ENCODE data around the gene FBXL13.
"Not testable (repeated sequence)": the region's sequence is repeated elsewhere in the genome, so short reads cannot be mapped to it uniquely, and the experiment has no call there.

FBXL13 gene

GRCh38 chr7:102873470-102874165 lies 201.0 kb downstream of the FBXL13 start:
- DNase-seq (ENCODE audit: insufficient read length, low spot score): no peak
- no peak for FAIRE-seq

DNA sequence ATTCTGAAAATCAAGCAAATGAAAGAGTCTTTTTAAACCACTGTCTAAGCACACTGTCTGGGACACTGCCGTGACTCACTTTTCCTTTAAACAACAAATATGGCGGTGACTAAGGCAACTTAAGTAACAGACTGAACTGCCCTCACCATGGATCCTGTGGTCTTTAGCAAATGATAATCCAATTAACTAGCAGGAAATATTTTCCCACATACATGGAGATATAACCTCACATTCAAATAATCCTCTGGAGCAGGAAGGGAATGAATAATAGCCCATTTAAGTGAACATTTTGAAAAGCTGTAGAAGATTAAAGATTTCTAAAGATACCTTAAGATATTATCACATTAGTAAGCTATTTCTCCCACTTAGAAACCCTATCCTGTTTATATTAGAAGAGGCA lies 202.1 kb downstream of the FBXL13 start:
- no peak for DNase-seq (ENCODE audit: insufficient read length, low spot score)
- FAIRE-seq: no peak

GRCh38 chr7:102869195-102869594 lies 205.4 kb downstream of the FBXL13 start:
- no peak for FAIRE-seq
- DNase-seq (ENCODE audit: insufficient read length, low spot score): no peak

DNA sequence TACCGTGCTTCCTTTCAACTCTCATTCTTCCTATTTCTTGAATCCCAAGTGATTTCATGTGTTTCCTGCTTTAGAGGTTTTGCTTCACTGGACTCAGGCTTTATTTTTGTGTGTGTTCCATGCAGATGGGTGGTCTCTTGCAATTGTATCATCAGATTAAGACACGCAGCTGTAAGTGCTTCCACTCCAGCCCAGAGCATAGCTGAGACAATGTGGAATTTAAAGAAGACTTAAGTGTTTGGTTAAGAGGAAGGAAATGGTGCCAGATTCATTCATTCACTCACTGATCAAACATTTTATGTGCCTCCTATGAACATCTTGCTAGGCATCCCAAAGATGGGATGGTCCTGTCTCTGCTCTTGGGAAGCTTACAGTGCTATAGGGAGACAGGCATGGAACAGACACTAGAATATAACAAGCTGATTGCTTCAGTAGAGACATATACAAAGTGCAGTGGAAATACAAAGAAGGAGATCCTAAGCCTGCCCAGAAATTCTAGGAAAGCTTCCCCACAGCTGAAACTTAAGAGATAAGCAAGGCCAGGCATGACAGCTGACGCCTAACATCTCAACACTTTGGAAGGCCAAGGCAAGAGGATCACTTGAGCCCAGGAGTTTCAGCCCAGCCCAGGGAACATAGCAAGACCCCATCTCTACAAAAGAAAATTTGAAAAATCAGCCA lies 207.9 kb downstream of the FBXL13 start:
- no peak for DNase-seq (ENCODE audit: insufficient read length, low spot score)
- FAIRE-seq: no peak

GRCh38 chr7:102864958-102865357 lies 209.6 kb downstream of the FBXL13 start:
- FAIRE-seq: no peak
- DNase-seq (ENCODE audit: insufficient read length, low spot score): no peak

DNA sequence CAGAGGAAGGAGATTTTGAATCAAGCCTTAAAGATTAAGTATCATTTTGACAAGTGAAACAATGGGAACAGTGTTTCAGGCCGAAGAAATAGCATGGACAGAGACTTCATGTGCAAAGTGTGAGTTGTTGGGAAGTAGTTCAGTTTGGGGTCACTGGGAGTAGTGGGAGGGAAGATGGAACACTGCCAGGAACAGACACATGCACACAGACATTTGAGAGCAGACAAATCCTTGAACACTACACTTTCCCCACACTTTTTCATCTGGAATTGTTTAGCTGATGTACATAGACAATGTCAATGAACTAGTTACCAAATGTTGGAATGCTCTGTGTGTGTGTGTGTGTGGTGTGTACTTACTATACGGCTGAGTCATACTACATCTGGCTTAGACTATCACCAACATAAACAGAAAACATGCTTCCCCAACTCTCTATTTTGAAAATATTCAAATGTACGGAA lies 214.2 kb downstream of the FBXL13 start:
- FAIRE-seq (no peak), DNase-seq (ENCODE audit: insufficient read length, low spot score) (no peak)

DNA sequence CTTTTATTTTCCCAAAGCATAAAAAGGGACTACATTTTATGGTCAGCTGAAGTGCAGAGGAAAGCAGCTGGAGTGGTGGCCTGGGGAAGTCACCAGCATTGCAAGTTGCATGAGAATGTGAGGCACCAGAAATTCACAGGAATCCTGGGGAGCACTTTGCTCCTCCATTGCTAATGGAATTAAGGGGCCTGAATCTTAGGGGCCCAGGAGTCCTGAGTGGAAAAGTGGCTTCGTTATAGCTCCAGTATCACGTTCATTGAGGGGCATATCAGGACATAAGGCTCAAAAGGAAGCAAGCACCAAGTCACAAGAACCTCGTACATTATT lies 214.8 kb downstream of the FBXL13 start:
- FAIRE-seq (no peak), DNase-seq (ENCODE audit: insufficient read length, low spot score) (no peak)

DNA sequence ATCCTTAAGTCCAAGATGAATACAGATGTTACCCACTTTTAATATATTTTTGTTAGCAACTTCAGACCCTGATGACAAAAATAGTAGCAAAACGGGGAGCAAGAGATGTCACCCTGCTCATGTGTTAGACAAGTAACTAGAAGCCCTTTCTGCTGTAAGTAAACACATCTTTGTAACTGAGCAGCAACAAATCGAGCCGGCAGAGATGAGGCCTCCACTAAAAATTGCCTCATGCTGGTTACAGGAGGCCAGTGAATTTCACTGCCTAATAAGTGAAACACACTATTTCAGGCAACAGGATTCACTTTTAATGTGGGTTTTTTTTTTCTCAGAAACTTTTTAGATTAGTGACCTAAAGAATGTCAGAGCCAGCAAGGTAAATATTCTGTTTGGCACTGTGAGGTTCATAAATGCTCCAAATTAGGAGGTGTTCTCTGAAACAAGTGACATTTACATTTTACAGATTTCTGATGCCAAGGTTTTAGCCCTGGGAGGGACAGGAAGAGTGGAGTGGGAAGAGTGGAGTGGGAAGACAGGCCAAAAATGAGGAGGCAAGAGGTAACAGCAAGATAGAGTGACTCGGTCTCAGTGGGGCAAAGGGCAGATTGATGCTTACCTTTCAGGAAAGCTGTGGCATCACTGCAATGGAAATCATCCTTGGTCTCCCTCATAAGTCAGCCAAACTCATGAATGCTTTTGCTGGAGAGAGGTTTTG lies 215.4 kb downstream of the FBXL13 start:
- DNase-seq (ENCODE audit: insufficient read length, low spot score) (no peak), FAIRE-seq (no peak)

DNA sequence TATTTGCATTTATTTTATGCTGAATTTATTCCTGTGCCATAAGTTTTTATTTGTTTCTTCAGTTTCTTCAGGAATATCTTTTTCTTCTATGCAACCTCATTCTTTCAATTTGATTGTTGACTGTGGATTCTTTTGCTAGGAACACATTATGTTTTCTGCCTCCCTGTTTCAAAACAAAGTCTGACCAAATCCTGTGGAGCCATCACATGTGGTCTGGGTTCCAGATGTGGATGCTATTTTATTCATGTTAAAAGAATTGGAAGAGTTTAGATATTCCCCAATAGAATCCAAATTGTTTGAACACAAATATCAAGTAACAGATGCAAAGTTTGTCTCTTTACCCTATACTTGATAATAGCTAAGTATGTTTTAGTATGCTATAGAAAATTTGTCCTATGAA lies 218.6 kb downstream of the FBXL13 start:
- DNase-seq (ENCODE audit: insufficient read length, low spot score) (no peak), FAIRE-seq (no peak)

- no peak for FAIRE-seq
- no peak for DNase-seq (ENCODE audit: insufficient read length, low spot score)
Observed at GRCh38 chr7:102849538-102849937, 225.1 kb downstream of the FBXL13 start.

- FAIRE-seq (no peak), DNase-seq (ENCODE audit: insufficient read length, low spot score) (no peak)
Observed at GRCh38 chr7:102849079-102849478, 225.5 kb downstream of the FBXL13 start.

GRCh38 chr7:102845346-102845745 lies 229.2 kb downstream of the FBXL13 start:
- no peak for FAIRE-seq
- DNase-seq (ENCODE audit: insufficient read length, low spot score): no peak

DNA sequence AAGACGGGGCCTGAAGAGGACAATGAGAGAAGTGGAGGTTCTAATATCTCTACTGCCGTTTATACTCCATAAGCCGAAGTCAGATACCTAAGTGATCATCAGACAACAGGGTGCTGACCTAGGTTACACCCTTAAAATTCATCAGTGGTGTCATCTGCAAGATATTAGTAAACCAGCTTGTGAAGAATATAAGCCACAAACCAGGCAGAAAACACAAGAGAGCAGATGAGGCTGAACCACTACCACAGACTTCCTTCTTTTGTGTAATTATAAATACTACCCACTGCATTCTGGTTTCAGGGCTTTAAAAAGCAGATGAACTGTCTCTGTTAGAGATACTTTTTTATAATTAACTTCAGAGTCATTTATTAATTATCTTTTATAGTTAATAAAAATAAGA lies 230.7 kb downstream of the FBXL13 start:
- FAIRE-seq (no peak), DNase-seq (ENCODE audit: insufficient read length, low spot score) (no peak)

DNA sequence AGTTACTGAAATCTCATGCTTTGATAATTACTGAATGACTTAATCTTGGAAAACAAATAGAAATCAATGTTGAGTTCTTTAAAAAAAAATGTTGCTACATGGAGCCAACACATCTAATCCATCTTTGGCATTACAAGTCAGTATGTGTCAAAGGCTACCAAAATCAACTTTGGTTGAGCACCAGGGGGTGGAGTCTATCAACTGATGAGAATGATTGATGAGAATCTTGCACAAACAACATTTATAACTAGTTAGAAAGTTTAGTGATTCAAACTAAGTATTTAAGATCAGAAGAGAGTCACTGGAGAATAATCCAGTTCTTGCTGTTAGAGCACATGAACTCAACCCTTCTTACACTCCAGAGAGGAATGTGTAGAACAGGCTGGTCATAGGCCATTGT lies 232.3 kb downstream of the FBXL13 start:
- FAIRE-seq: no peak
- DNase-seq (ENCODE audit: insufficient read length, low spot score): no peak

- DNase-seq (ENCODE audit: insufficient read length, low spot score) (no peak), FAIRE-seq (no peak)
Observed at GRCh38 chr7:102841290-102841689, 233.3 kb downstream of the FBXL13 start.

DNA sequence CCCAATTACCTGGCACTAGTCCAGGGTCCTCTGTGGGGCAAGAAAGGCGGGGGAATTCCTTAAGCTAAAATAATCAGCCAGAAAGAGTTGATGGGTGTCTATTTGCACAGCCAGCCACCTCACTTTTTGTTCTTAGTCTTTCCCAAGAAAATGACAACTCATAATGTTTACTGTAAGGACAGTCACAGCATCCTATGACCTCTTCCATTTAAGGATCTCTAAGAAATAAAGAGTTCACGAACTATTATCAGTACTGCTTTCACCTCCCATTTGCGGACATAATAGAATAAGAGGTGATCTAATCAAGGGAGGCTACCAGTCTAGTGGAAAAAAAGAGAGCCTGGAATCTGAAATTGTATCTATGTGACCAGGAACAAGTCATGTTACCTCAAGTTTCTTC lies 234.2 kb downstream of the FBXL13 start:
- no peak for FAIRE-seq
- no peak for DNase-seq (ENCODE audit: insufficient read length, low spot score)

GRCh38 chr7:102838572-102839101 lies 236.0 kb downstream of the FBXL13 start:
- not testable (repeated sequence) for FAIRE-seq

GRCh38 chr7:102837802-102838201 lies 236.8 kb downstream of the FBXL13 start:
- FAIRE-seq (no peak), DNase-seq (ENCODE audit: insufficient read length, low spot score) (no peak)

More at GRCh38 chr7:102838572-102839101, 236.0 kb downstream of the FBXL13 start:
- not testable (repeated sequence) for DNase-seq (ENCODE audit: insufficient read length, low spot score)

GRCh38 chr7:102836977-102837376 lies 237.6 kb downstream of the FBXL13 start:
- no peak for DNase-seq (ENCODE audit: insufficient read length, low spot score)
- FAIRE-seq: no peak

GRCh38 chr7:102836191-102836919 lies 238.2 kb downstream of the FBXL13 start:
- DNase-seq (ENCODE audit: insufficient read length, low spot score): peak; percentile 65
- no peak for FAIRE-seq

- DNase-seq (ENCODE audit: insufficient read length, low spot score): peak; percentile 48
- FAIRE-seq: no peak
Observed at GRCh38 chr7:102834999-102835398, 239.6 kb downstream of the FBXL13 start.
